ENCODE results near the gene TTC28. TPM values are rescaled to one million over a fixed set of nuclear protein-coding genes. Genes with fewer than 3 reads are reported as not detected.
"Not testable (repeated sequence)": the region's sequence is repeated elsewhere in the genome, so short reads cannot be mapped to it uniquely, and the experiment has no call there.

TTC28 gene
- total RNA-seq, 1 experiment from 2014 or later = 14.8 TPM

- Histone ChIP-seq H3K36me3 (replicated peaks; ENCODE audit: control insufficient read depth, insufficient read depth, low read length) (no peaks in the 10 kb centered on the region), H3K4me3 (ENCODE audit: insufficient read depth, low read depth, low read length) (no peak overlapping the region), H3K27me3 (ENCODE audit: control insufficient read depth, insufficient read depth, low read length) (no peaks in the 10 kb centered on the region)
- no peak for DNase-seq
These were observed 470.9 kb downstream of the TTC28 start for GRCh38 chr22:28208787-28209186.

- no peak overlapping the region for H3K4me3 ChIP-seq (ENCODE audit: insufficient read depth, low read depth, low read length)
- no peaks in the 10 kb centered on the region for H3K36me3 ChIP-seq (replicated peaks; ENCODE audit: control insufficient read depth, insufficient read depth, low read length)
- no peak for DNase-seq
- H3K27me3 ChIP-seq (ENCODE audit: control insufficient read depth, insufficient read depth, low read length) = no peaks in the 10 kb centered on the region
These were observed 471.6 kb downstream of the TTC28 start for GRCh38 chr22:28208036-28208435.

GRCh38 chr22:28207281-28208030, 472.2 kb downstream of the TTC28 start:
- H3K4me3 ChIP-seq (ENCODE audit: insufficient read depth, low read depth, low read length) = no peak overlapping the region

GRCh38 chr22:28205926-28206325, 473.7 kb downstream of the TTC28 start:
- Histone ChIP-seq H3K27me3 (ENCODE audit: control insufficient read depth, insufficient read depth, low read length) (no peaks in the 10 kb centered on the region), H3K4me3 (ENCODE audit: insufficient read depth, low read depth, low read length) (no peak overlapping the region), H3K36me3 (replicated peaks; ENCODE audit: control insufficient read depth, insufficient read depth, low read length) (no peaks in the 10 kb centered on the region)
- no peak for DNase-seq

More at GRCh38 chr22:28207281-28208030, 472.2 kb downstream of the TTC28 start:
- Histone ChIP-seq H3K27me3 (ENCODE audit: control insufficient read depth, insufficient read depth, low read length) (no peaks in the 10 kb centered on the region), H3K36me3 (replicated peaks; ENCODE audit: control insufficient read depth, insufficient read depth, low read length) (no peaks in the 10 kb centered on the region)
- DNase-seq = no peak

- no peaks in the 10 kb centered on the region for H3K36me3 ChIP-seq (replicated peaks; ENCODE audit: control insufficient read depth, insufficient read depth, low read length)
- no peak overlapping the region for H3K4me3 ChIP-seq (ENCODE audit: insufficient read depth, low read depth, low read length)
- no peaks in the 10 kb centered on the region for H3K27me3 ChIP-seq (ENCODE audit: control insufficient read depth, insufficient read depth, low read length)
- no peak for DNase-seq
These were observed 475.3 kb downstream of the TTC28 start for GRCh38 chr22:28204382-28204781.

GRCh38 chr22:28203286-28203685, 476.4 kb downstream of the TTC28 start:
- Histone ChIP-seq H3K36me3 (replicated peaks; ENCODE audit: control insufficient read depth, insufficient read depth, low read length) (no peaks in the 10 kb centered on the region), H3K27me3 (ENCODE audit: control insufficient read depth, insufficient read depth, low read length) (no peaks in the 10 kb centered on the region), H3K4me3 (ENCODE audit: insufficient read depth, low read depth, low read length) (no peak overlapping the region)
- DNase-seq = no peak

GRCh38 chr22:28198692-28199091, 480.9 kb downstream of the TTC28 start:
- no peak for DNase-seq
- no peaks in the 10 kb centered on the region for H3K27me3 ChIP-seq (ENCODE audit: control insufficient read depth, insufficient read depth, low read length)
- no peaks in the 10 kb centered on the region for H3K36me3 ChIP-seq (replicated peaks; ENCODE audit: control insufficient read depth, insufficient read depth, low read length)
- H3K4me3 ChIP-seq (ENCODE audit: insufficient read depth, low read depth, low read length) = no peak overlapping the region

- not testable (repeated sequence) for H3K36me3 ChIP-seq (replicated peaks; ENCODE audit: control insufficient read depth, insufficient read depth, low read length); H3K4me3 ChIP-seq (ENCODE audit: insufficient read depth, low read depth, low read length); DNase-seq; H3K27me3 ChIP-seq (ENCODE audit: control insufficient read depth, insufficient read depth, low read length)
These were observed 488.1 kb downstream of the TTC28 start for GRCh38 chr22:28191571-28191970.

GRCh38 chr22:28188178-28188879, 491.3 kb downstream of the TTC28 start:
- Histone ChIP-seq H3K4me3 (ENCODE audit: insufficient read depth, low read depth, low read length) (no peak overlapping the region), H3K36me3 (replicated peaks; ENCODE audit: control insufficient read depth, insufficient read depth, low read length) (no peaks in the 10 kb centered on the region), H3K27me3 (ENCODE audit: control insufficient read depth, insufficient read depth, low read length) (no peaks in the 10 kb centered on the region)
- peak; percentile 44 for DNase-seq

GRCh38 chr22:28187612-28188011, 492.0 kb downstream of the TTC28 start:
- Histone ChIP-seq H3K36me3 (replicated peaks; ENCODE audit: control insufficient read depth, insufficient read depth, low read length) (no peaks in the 10 kb centered on the region), H3K4me3 (ENCODE audit: insufficient read depth, low read depth, low read length) (no peak overlapping the region), H3K27me3 (ENCODE audit: control insufficient read depth, insufficient read depth, low read length) (no peaks in the 10 kb centered on the region)
- no peak for DNase-seq

- H3K4me3 ChIP-seq (ENCODE audit: insufficient read depth, low read depth, low read length) = no peak overlapping the region
- no peaks in the 10 kb centered on the region for H3K36me3 ChIP-seq (replicated peaks; ENCODE audit: control insufficient read depth, insufficient read depth, low read length)
- no peak for DNase-seq
- H3K27me3 ChIP-seq (ENCODE audit: control insufficient read depth, insufficient read depth, low read length) = no peaks in the 10 kb centered on the region
These were observed 493.0 kb downstream of the TTC28 start for GRCh38 chr22:28186641-28187040.

GRCh38 chr22:28185130-28185529, 494.5 kb downstream of the TTC28 start:
- DNase-seq = no peak
- Histone ChIP-seq H3K4me3 (ENCODE audit: insufficient read depth, low read depth, low read length) (no peak overlapping the region), H3K27me3 (ENCODE audit: control insufficient read depth, insufficient read depth, low read length) (no peaks in the 10 kb centered on the region), H3K36me3 (replicated peaks; ENCODE audit: control insufficient read depth, insufficient read depth, low read length) (no peaks in the 10 kb centered on the region)

- Histone ChIP-seq H3K27me3 (ENCODE audit: control insufficient read depth, insufficient read depth, low read length) (no peaks in the 10 kb centered on the region), H3K36me3 (replicated peaks; ENCODE audit: control insufficient read depth, insufficient read depth, low read length) (no peaks in the 10 kb centered on the region), H3K4me3 (ENCODE audit: insufficient read depth, low read depth, low read length) (no peak overlapping the region)
- DNase-seq = no peak
These were observed 496.4 kb downstream of the TTC28 start for GRCh38 chr22:28183078-28183860.

- DNase-seq = no peak
- H3K36me3 ChIP-seq (replicated peaks; ENCODE audit: control insufficient read depth, insufficient read depth, low read length) = no peaks in the 10 kb centered on the region
- no peaks in the 10 kb centered on the region for H3K27me3 ChIP-seq (ENCODE audit: control insufficient read depth, insufficient read depth, low read length)
- no peak overlapping the region for H3K4me3 ChIP-seq (ENCODE audit: insufficient read depth, low read depth, low read length)
These were observed 498.6 kb downstream of the TTC28 start for GRCh38 chr22:28180804-28181731.

All from H7 (cell line).